A549 (cell line): ENCODE data around the gene ACVR2B. TPM values are rescaled to one million over a fixed set of nuclear protein-coding genes. Genes with fewer than 3 reads are reported as not detected.

Experiments used
- ATAC-seq, 2 experiments: fragments of 200-7000 bp in 1 of 2; fragments of >200 bp in 1 of 2; cut with Nextera tagmentation in 1 of 2; cut with Tn5 transposase in 1 of 2; 3 replicates each; pipeline versions ENCODE4 v1.8.0 to v1.9.1; 2018 to 2020; ENCODE audit warnings: mild to moderate bottlenecking in 1 of 2, moderate library complexity in 1 of 2
- CTCF ChIA-PET: fragments of 300-600 bp; sonication (Branson Sonifier 250); formaldehyde crosslinking; extraction: SDS; loops from one replicate; lab custom pipeline; 2021; ENCODE audit warnings: antibody characterized with exemption, inconsistent platforms; lab: Yijun Ruan, JAX
- POLR2A ChIA-PET: fragments of 350-600 bp; formaldehyde crosslinking; extraction: SDS; loops from one replicate; lab custom pipeline; 2021; ENCODE audit warnings: antibody characterized with exemption, inconsistent platforms; lab: Yijun Ruan, JAX
- DNase-seq, 2 experiments: peaks; one replicate each; pipeline versions ENCODE4 v3.0.0 to v3.0.0-alpha.2; 2011 to 2016; ENCODE audit warnings: low read depth in 1 of 2, low spot score in 1 of 2
- FAIRE-seq: peaks from 2 replicates; lab custom pipeline; 2011; peaks lifted over from hg19 to GRCh38; lab: Jason Lieb, UNC
- H3K27ac ChIP-seq, 2 experiments: fragments of >200 bp; sonication (Bioruptor Twin); formaldehyde crosslinking; 3 replicates each; pipeline ENCODE4 v1.5.1; 2016 to 2017
- H3K4me1 ChIP-seq: fragments of >200 bp; sonication (Bioruptor Twin); formaldehyde crosslinking; 3 replicates; pipeline ENCODE4 v1.6.1; 2016
- H3K4me2 ChIP-seq: fragments of >200 bp; sonication (Bioruptor Twin); formaldehyde crosslinking; 3 replicates; pipeline ENCODE4 v1.6.1; 2016
- H3K4me3 ChIP-seq: fragments of >200 bp; sonication (Bioruptor Twin); formaldehyde crosslinking; 3 replicates; pipeline ENCODE4 v1.5.1; 2016
- H3K9me3 ChIP-seq: fragments of >200 bp; sonication (Bioruptor Twin); formaldehyde crosslinking; 3 replicates; pipeline ENCODE4 v1.6.1; 2016
- CBX8 ChIP-seq: fragments of 200-600 bp; sonication (generic); IDR thresholded peaks from 2 replicates; pipeline ENCODE4 v1.6.1; 2016
- CEBPB ChIP-seq, 2 experiments: fragments of >200 bp in 1 of 2; sonication (Bioruptor Twin) in 1 of 2; formaldehyde crosslinking in 1 of 2; IDR thresholded peaks; 2 replicates each; pipeline ENCODE4 v1.6.1; 2012 to 2016
- EHMT2 ChIP-seq: fragments of 200-600 bp; sonication (generic); IDR thresholded peaks from 2 replicates; pipeline ENCODE4 v1.6.1; 2016; ENCODE audit warnings: antibody characterized with exemption, low read depth, mild to moderate bottlenecking, moderate library complexity
- ESRRA ChIP-seq: fragments of 150-350 bp; IDR thresholded peaks from 2 replicates; pipeline ENCODE4 v1.6.1; 2014; ENCODE audit warnings: mild to moderate bottlenecking, low read length, borderline replicate concordance
- KDM1A ChIP-seq: fragments of 200-600 bp; sonication (generic); IDR thresholded peaks from 2 replicates; pipeline ENCODE4 v1.6.1; 2016; ENCODE audit warnings: low read depth, mild to moderate bottlenecking
- MAZ ChIP-seq: fragments of 150-350 bp; IDR thresholded peaks from 2 replicates; pipeline ENCODE4 v1.6.1; 2014; ENCODE audit warnings: antibody characterized with exemption, low read depth, low read length, borderline replicate concordance
- NPAS2 ChIP-seq: fragments of 250-450 bp; sonication (Bioruptor Pico); IDR thresholded peaks from 2 replicates; pipeline ENCODE4 v1.8.0; 2022; ENCODE audit warnings: mild to moderate bottlenecking, moderate library complexity, borderline replicate concordance
- PHF8 ChIP-seq: fragments of 200-600 bp; sonication (generic); IDR thresholded peaks from 2 replicates; pipeline ENCODE4 v1.6.1; 2016; ENCODE audit warnings: low read depth, mild to moderate bottlenecking, antibody characterized with exemption, moderate library complexity, borderline replicate concordance
- POLR2AphosphoS2 ChIP-seq: conservative IDR thresholded peaks from 2 replicates; pipeline ENCODE4 v1.6.1; 2012; ENCODE audit warnings: low read length, improper control_type of control experiment, inconsistent platforms
- RCOR1 ChIP-seq: fragments of 150-350 bp; IDR thresholded peaks from 2 replicates; pipeline ENCODE4 v1.6.1; 2014; ENCODE audit warnings: antibody characterized with exemption, low read length, low read depth
- SMC3 ChIP-seq: fragments of >200 bp; sonication (Bioruptor Twin); formaldehyde crosslinking; IDR thresholded peaks from 3 replicates; pipeline ENCODE4 v1.6.1; 2018; ENCODE audit warnings: inconsistent platforms
- SREBF2 ChIP-seq: fragments of 450-650 bp; IDR thresholded peaks from 2 replicates; pipeline ENCODE4 v1.6.1; 2014; ENCODE audit warnings: mild to moderate bottlenecking, moderate library complexity
- ZC3H11A ChIP-seq: fragments of 450-650 bp; IDR thresholded peaks from 2 replicates; pipeline ENCODE4 v1.6.1; 2014; ENCODE audit warnings: antibody characterized with exemption, mild to moderate bottlenecking
- ZNF302 ChIP-seq: fragments of 250-450 bp; sonication (Bioruptor Pico); IDR thresholded peaks from 2 replicates; pipeline ENCODE4 v1.9.0; 2021; ENCODE audit warnings: inconsistent platforms, mild to moderate bottlenecking, moderate library complexity
- ZSCAN20 ChIP-seq: fragments of 250-450 bp; sonication (Bioruptor Pico); IDR thresholded peaks from 2 replicates; pipeline ENCODE4 v1.8.0; 2022; ENCODE audit warnings: mild to moderate bottlenecking, moderate library complexity
- WGBS: methylation state at CpG from one replicate; pipeline ENCODE4 v1.1.6; 2017; ENCODE audit errors: missing lambda C conversion rate; 5-methylcytosine and 5-hydroxymethylcytosine counted together
- polyA plus RNA-seq, 4 experiments: library from polyadenylated mRNA; depleted of rRNA in 3 of 4; stranded (reverse); fragments of >200 nt; fragmentation: RNase III in 1 of 4; extraction: RNeasy Plus Mini Kit Qiagen cat#74134 plus additional on column Dnase treatment in 1 of 4; gene quantifications; 2 replicates in 3 of 4; 3 replicates in 1 of 4; pipeline ENCODE4 v1.2.3, GENCODE V29; 2011 to 2017
- TF ChIP-seq, protein P1 (sequence below): fragments of >200 bp; sonication (Bioruptor Twin); formaldehyde crosslinking; IDR thresholded peaks from 3 replicates; pipeline ENCODE4 v1.6.1; 2016
- TF ChIP-seq, protein P2 (sequence below): fragments of 150-350 bp; IDR thresholded peaks from 2 replicates; pipeline ENCODE4 v1.6.1; 2014; ENCODE audit warnings: low read depth, mild to moderate bottlenecking, low read length
- TF ChIP-seq, protein P3 (sequence below): IDR thresholded peaks from 2 replicates; pipeline ENCODE4 v1.6.1; 2012; ENCODE audit warnings: low read depth, borderline replicate concordance
- TF ChIP-seq, protein P4 (sequence below): IDR thresholded peaks from 2 replicates; pipeline ENCODE4 v1.6.1; 2012
- TF ChIP-seq, protein P5 (sequence below): fragments of >200 bp; sonication (Bioruptor Twin); formaldehyde crosslinking; IDR thresholded peaks from 2 replicates; pipeline ENCODE4 v1.6.1; 2016
- TF ChIP-seq, protein P6 (sequence below): fragments of >200 bp; sonication (Bioruptor Twin); formaldehyde crosslinking; IDR thresholded peaks from 3 replicates; pipeline ENCODE4 v1.5.1; 2016

The ACVR2B gene
- polyA plus RNA-seq, 2 of the 4 experiments (the other 2 are of a cell fraction) = 1.2 to 2.8 TPM

DNA sequence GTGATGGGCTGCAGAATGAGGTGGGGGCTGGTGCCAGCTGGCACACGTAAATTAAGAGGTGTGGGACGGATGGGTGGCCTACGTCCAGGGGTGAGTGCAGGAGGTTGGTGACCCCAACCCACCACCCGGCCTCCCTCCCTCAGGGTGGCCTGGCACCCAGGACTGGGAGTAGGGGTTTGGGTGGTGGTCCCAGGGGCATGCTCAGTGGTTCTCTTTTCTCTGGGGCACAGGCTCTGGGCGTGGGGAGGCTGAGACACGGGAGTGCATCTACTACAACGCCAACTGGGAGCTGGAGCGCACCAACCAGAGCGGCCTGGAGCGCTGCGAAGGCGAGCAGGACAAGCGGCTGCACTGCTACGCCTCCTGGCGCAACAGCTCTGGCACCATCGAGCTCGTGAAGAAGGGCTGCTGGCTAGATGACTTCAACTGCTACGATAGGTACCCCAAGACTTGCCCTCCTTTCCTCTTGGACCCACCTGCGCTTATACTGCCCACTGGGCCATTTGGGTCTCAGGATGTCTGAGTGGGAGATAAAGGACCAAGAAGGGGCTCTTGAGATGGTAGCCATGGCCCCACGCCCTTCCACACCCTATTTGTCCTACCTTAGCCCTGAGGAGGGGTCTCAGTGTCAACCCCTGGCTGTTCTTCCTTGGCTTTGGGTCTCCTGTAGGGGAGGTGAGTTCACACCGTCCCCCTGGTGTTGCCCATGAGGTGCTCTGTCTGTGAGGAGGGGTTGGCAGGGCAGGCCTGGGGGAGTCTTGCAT lies 23.5 kb downstream of the ACVR2B start:
- FAIRE-seq (no peak), DNase-seq (no peak), ATAC-seq (no peak)
- no peaks in the 10 kb centered on the region for H3K9me3 ChIP-seq
- H3K27ac ChIP-seq = no peak overlapping the region
- H3K4me2 ChIP-seq = no peak overlapping the region
- no peak overlapping the region for H3K4me3 ChIP-seq
- 93% methylated on average over 20 of the region's 21 CpGs for WGBS
- H3K4me1 ChIP-seq = no peaks in the 10 kb centered on the region
- ChIA-PET CTCF (interaction anchor here (2.8 kb wide), 1 partner anchor 131 kb away, joined by 14 read pairs; the partner anchor contains the start of gene XYLB), POLR2A (no interaction called here)
- TF ChIP-seq ZNF302 (CRISPR knock-in tag) = no peak
- TF ChIP-seq CEBPB (IDR thresholded peaks at IDR 0.05) = no peak
- TF ChIP-seq, protein P1, sequence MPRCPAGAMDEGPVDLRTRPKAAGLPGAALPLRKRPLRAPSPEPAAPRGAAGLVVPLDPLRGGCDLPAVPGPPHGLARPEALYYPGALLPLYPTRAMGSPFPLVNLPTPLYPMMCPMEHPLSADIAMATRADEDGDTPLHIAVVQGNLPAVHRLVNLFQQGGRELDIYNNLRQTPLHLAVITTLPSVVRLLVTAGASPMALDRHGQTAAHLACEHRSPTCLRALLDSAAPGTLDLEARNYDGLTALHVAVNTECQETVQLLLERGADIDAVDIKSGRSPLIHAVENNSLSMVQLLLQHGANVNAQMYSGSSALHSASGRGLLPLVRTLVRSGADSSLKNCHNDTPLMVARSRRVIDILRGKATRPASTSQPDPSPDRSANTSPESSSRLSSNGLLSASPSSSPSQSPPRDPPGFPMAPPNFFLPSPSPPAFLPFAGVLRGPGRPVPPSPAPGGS = no peak
- TF ChIP-seq CBX8 = no peak
- no peak for TF ChIP-seq MAZ
- no peak for TF ChIP-seq SMC3
- TF ChIP-seq, protein P2, sequence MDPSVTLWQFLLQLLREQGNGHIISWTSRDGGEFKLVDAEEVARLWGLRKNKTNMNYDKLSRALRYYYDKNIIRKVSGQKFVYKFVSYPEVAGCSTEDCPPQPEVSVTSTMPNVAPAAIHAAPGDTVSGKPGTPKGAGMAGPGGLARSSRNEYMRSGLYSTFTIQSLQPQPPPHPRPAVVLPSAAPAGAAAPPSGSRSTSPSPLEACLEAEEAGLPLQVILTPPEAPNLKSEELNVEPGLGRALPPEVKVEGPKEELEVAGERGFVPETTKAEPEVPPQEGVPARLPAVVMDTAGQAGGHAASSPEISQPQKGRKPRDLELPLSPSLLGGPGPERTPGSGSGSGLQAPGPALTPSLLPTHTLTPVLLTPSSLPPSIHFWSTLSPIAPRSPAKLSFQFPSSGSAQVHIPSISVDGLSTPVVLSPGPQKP = no peak
- TF ChIP-seq EHMT2 = no peak
- no peak for TF ChIP-seq ESRRA
- no peak for TF ChIP-seq PHF8
- TF ChIP-seq KDM1A = no peak
- TF ChIP-seq NPAS2 (CRISPR knock-in tag) = no peak
- TF ChIP-seq, protein P3, sequence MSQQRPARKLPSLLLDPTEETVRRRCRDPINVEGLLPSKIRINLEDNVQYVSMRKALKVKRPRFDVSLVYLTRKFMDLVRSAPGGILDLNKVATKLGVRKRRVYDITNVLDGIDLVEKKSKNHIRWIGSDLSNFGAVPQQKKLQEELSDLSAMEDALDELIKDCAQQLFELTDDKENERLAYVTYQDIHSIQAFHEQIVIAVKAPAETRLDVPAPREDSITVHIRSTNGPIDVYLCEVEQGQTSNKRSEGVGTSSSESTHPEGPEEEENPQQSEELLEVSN = no peak
- TF ChIP-seq, protein P4, sequence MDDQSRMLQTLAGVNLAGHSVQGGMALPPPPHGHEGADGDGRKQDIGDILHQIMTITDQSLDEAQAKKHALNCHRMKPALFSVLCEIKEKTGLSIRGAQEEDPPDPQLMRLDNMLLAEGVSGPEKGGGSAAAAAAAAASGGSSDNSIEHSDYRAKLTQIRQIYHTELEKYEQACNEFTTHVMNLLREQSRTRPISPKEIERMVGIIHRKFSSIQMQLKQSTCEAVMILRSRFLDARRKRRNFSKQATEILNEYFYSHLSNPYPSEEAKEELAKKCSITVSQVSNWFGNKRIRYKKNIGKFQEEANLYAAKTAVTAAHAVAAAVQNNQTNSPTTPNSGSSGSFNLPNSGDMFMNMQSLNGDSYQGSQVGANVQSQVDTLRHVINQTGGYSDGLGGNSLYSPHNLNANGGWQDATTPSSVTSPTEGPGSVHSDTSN = no peak

DNA sequence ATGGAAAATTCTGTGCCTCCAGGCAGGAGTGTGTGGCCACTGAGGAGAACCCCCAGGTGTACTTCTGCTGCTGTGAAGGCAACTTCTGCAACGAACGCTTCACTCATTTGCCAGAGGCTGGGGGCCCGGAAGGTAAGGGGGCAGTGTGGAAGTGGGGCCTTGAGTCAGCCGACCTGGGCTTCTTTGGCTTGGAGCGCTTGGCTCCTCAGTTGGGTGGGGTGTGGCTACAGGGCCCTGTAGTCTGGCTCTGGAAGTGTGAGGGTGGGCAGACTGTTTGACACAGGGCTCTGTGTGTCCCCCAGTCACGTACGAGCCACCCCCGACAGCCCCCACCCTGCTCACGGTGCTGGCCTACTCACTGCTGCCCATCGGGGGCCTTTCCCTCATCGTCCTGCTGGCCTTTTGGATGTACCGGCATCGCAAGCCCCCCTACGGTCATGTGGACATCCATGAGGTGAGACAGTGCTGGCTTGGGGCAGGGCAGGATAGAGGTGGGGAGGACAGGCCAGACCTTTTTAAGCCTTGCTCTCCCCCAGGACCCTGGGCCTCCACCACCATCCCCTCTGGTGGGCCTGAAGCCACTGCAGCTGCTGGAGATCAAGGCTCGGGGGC lies 24.3 kb downstream of the ACVR2B start:
- TF ChIP-seq SREBF2 (no peak), ZSCAN20 (no peak), ZC3H11A (no peak), POLR2AphosphoS2 (no peak), RCOR1 (no peak)
- TF ChIP-seq, protein P5, sequence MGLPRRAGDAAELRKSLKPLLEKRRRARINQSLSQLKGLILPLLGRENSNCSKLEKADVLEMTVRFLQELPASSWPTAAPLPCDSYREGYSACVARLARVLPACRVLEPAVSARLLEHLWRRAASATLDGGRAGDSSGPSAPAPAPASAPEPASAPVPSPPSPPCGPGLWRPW = no peak
- TF ChIP-seq, protein P1 = no peak
- TF ChIP-seq, protein P6, sequence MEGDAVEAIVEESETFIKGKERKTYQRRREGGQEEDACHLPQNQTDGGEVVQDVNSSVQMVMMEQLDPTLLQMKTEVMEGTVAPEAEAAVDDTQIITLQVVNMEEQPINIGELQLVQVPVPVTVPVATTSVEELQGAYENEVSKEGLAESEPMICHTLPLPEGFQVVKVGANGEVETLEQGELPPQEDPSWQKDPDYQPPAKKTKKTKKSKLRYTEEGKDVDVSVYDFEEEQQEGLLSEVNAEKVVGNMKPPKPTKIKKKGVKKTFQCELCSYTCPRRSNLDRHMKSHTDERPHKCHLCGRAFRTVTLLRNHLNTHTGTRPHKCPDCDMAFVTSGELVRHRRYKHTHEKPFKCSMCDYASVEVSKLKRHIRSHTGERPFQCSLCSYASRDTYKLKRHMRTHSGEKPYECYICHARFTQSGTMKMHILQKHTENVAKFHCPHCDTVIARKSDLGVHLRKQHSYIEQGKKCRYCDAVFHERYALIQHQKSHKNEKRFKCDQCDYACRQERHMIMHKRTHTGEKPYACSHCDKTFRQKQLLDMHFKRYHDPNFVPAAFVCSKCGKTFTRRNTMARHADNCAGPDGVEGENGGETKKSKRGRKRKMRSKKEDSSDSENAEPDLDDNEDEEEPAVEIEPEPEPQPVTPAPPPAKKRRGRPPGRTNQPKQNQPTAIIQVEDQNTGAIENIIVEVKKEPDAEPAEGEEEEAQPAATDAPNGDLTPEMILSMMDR = no peak
- ChIA-PET POLR2A (no interaction called here), CTCF (interaction anchor here (2.8 to 4.4 kb wide), 2 partner anchors 8 to 132 kb away, joined by 14 to 29 read pairs; partner anchors contain the start of gene XYLB)
- Histone ChIP-seq H3K27ac (no peak overlapping the region), H3K4me3 (no peak overlapping the region), H3K4me1 (no peaks in the 10 kb centered on the region), H3K9me3 (no peaks in the 10 kb centered on the region), H3K4me2 (no peak overlapping the region)
- ATAC-seq = no peak
- FAIRE-seq = no peak
- 94% methylated on average over 9 of the region's 15 CpGs for WGBS
- DNase-seq = no peak
